ENCODE data around the gene ARID4B. TPM values are rescaled to one million over a fixed set of nuclear protein-coding genes. Genes with fewer than 3 reads are reported as not detected.

Gene ARID4B
- total RNA-seq, 1 experiment from 2014 or later = 56.6 TPM

DNA sequence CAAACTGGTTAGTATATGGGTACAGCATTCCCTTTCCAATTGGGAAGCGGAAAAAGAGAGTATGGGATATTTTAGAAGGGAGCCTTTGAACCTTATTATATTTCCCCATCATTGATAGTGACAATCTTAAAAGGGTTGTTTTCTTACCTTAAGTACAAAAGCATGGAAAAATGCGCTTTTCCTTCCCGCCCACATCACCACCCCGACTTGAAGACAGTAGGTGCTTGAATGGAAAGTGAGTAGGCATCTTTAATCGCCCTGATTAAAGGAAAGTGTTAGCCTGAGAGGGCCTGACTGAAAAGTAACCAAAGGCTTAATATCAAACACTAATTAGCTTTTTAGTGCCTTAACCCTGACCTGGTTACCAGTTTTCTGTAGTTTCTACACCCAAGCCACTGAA lies 15.7 kb upstream of the ARID4B start:
- no peaks in the 10 kb centered on the region for H3K27me3 Mint-ChIP-seq (ENCODE audit: unreplicated experiment)
- peaks cover 16% of the 10 kb centered on the region for H3K36me3 Mint-ChIP-seq (ENCODE audit: insufficient read depth, unreplicated experiment)
- CTCF ChIA-PET = interaction anchor here (0.7 kb wide), 1 partner anchor 29 kb away, joined by 4 read pairs; no protein-coding TSS in a partner anchor
- DNase-seq = no peak
- intact Hi-C loops (cut with micrococcal nuclease; ENCODE audit: unreplicated experiment) = no loop called here
- no peaks in the 10 kb centered on the region for H3K9me3 Mint-ChIP-seq (ENCODE audit: low read depth, unreplicated experiment)
- H3K27ac Mint-ChIP-seq (ENCODE audit: unreplicated experiment) = no peak overlapping the region
- H3K4me3 Mint-ChIP-seq (ENCODE audit: low read depth, unreplicated experiment) = no peak overlapping the region
- TF ChIP-seq, protein P1, sequence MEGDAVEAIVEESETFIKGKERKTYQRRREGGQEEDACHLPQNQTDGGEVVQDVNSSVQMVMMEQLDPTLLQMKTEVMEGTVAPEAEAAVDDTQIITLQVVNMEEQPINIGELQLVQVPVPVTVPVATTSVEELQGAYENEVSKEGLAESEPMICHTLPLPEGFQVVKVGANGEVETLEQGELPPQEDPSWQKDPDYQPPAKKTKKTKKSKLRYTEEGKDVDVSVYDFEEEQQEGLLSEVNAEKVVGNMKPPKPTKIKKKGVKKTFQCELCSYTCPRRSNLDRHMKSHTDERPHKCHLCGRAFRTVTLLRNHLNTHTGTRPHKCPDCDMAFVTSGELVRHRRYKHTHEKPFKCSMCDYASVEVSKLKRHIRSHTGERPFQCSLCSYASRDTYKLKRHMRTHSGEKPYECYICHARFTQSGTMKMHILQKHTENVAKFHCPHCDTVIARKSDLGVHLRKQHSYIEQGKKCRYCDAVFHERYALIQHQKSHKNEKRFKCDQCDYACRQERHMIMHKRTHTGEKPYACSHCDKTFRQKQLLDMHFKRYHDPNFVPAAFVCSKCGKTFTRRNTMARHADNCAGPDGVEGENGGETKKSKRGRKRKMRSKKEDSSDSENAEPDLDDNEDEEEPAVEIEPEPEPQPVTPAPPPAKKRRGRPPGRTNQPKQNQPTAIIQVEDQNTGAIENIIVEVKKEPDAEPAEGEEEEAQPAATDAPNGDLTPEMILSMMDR (IDR thresholded peaks at IDR 0.05; ENCODE audit: unreplicated experiment) = no peak
- no peaks in the 10 kb centered on the region for H3K4me1 Mint-ChIP-seq (ENCODE audit: low read depth, unreplicated experiment)
- BruUV-seq (replicated peaks) = no TSS peak

DNA sequence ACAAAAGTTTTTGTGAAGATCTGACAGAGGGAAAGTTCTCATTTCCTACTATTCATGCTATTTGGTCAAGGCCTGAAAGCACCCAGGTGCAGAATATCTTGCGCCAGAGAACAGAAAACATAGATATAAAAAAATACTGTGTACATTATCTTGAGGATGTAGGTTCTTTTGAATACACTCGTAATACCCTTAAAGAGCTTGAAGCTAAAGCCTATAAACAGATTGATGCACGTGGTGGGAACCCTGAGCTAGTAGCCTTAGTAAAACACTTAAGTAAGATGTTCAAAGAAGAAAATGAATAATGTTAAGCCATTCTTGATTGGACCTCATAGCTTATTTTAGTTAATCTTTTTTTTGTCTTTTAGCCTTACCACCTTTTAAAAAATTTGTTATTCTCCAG lies 14.5 kb upstream of the ARID4B start:
- Mint-ChIP-seq H3K36me3 (ENCODE audit: insufficient read depth, unreplicated experiment) (peaks cover 16% of the 10 kb centered on the region), H3K27me3 (ENCODE audit: unreplicated experiment) (no peaks in the 10 kb centered on the region), H3K4me1 (ENCODE audit: low read depth, unreplicated experiment) (no peaks in the 10 kb centered on the region), H3K27ac (ENCODE audit: unreplicated experiment) (no peak overlapping the region), H3K9me3 (ENCODE audit: low read depth, unreplicated experiment) (no peaks in the 10 kb centered on the region), H3K4me3 (ENCODE audit: low read depth, unreplicated experiment) (no peak overlapping the region)
- intact Hi-C loops (cut with micrococcal nuclease; ENCODE audit: unreplicated experiment) = no loop called here
- TF ChIP-seq, protein P1 (IDR thresholded peaks at IDR 0.05; ENCODE audit: unreplicated experiment) = no peak
- no peak for DNase-seq
- CTCF ChIA-PET = interaction anchor here (0.5 to 2.2 kb wide), 2 partner anchors 25 to 411 kb away, joined by 3 to 6 read pairs; partner anchors contain the start of gene TBCE
- BruUV-seq (replicated peaks) = TSS peak; percentile 31

DNA sequence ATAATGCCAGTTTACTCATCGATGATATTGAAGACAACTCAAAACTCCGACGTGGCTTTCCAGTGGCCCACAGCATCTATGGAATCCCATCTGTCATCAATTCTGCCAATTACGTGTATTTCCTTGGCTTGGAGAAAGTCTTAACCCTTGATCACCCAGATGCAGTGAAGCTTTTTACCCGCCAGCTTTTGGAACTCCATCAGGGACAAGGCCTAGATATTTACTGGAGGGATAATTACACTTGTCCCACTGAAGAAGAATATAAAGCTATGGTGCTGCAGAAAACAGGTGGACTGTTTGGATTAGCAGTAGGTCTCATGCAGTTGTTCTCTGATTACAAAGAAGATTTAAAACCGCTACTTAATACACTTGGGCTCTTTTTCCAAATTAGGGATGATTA lies 14.1 kb upstream of the ARID4B start:
- Mint-ChIP-seq H3K27ac (ENCODE audit: unreplicated experiment) (no peak overlapping the region), H3K4me1 (ENCODE audit: low read depth, unreplicated experiment) (no peaks in the 10 kb centered on the region), H3K27me3 (ENCODE audit: unreplicated experiment) (no peaks in the 10 kb centered on the region), H3K36me3 (ENCODE audit: insufficient read depth, unreplicated experiment) (peaks cover 16% of the 10 kb centered on the region), H3K4me3 (ENCODE audit: low read depth, unreplicated experiment) (no peak overlapping the region), H3K9me3 (ENCODE audit: low read depth, unreplicated experiment) (no peaks in the 10 kb centered on the region)
- TF ChIP-seq, protein P1 (IDR thresholded peaks at IDR 0.05; ENCODE audit: unreplicated experiment) = no peak
- intact Hi-C loops (cut with micrococcal nuclease; ENCODE audit: unreplicated experiment) = no loop called here
- CTCF ChIA-PET = interaction anchor here (0.5 to 2.2 kb wide), 2 partner anchors 26 to 411 kb away, joined by 3 to 6 read pairs; partner anchors contain the start of gene TBCE
- no TSS peak for BruUV-seq (replicated peaks)
- DNase-seq = no peak

DNA sequence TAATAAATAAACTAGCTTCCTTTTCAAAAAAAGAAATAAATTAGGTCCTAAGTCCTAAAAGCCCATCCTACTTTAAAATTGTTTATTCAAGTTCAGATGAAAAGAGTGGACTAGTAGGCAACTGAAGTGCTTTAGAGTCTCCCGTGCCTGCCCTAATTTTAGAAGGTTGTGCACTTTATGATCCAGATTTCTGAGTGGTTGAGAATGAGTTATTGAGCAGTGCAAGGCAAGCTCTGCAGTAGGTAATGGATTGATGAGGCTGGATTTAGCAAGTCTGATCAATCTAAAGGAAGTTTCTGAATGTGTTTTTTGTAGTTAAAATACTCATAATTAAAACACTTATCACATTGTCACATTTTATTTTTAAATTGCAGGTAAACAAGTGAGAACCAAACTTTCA lies 13.4 kb upstream of the ARID4B start:
- no TSS peak for BruUV-seq (replicated peaks)
- H3K9me3 Mint-ChIP-seq (ENCODE audit: low read depth, unreplicated experiment) = no peaks in the 10 kb centered on the region
- peaks cover 16% of the 10 kb centered on the region for H3K36me3 Mint-ChIP-seq (ENCODE audit: insufficient read depth, unreplicated experiment)
- CTCF ChIA-PET = interaction anchor here (0.6 to 2.2 kb wide), 3 partner anchors 26 to 175 kb away, joined by 3 to 6 read pairs (median 3); partner anchors contain the start of gene TBCE
- no peak for DNase-seq
- H3K27me3 Mint-ChIP-seq (ENCODE audit: unreplicated experiment) = no peaks in the 10 kb centered on the region
- intact Hi-C loops (cut with micrococcal nuclease; ENCODE audit: unreplicated experiment) = no loop called here
- TF ChIP-seq, protein P1 (IDR thresholded peaks at IDR 0.05; ENCODE audit: unreplicated experiment) = no peak
- H3K4me3 Mint-ChIP-seq (ENCODE audit: low read depth, unreplicated experiment) = no peak overlapping the region
- no peak overlapping the region for H3K27ac Mint-ChIP-seq (ENCODE audit: unreplicated experiment)
- no peaks in the 10 kb centered on the region for H3K4me1 Mint-ChIP-seq (ENCODE audit: low read depth, unreplicated experiment)
